Fibroblast of skin of left quadriceps (primary cell): Measurements from ENCODE around the gene CACNA1S.
A peak's percentile ranks its signal among the peaks of the same experiment; 100 is the strongest.

ENCODE experiments used
- DNase-seq, 2 experiments: peaks; one replicate each; pipeline ENCODE4 v3.0.0-alpha.2; 2013; ENCODE audit warnings: low read depth in 2 of 2

CACNA1S gene

GRCh38 chr1:201140235-201140940, 28.2 kb upstream of the CACNA1S start:
- no peak for DNase-seq

GRCh38 chr1:201139756-201140155, 27.5 kb upstream of the CACNA1S start:
- DNase-seq: no peak

GRCh38 chr1:201139306-201139705, 27.1 kb upstream of the CACNA1S start:
- no peak for DNase-seq

- DNase-seq: no peak
Observed at GRCh38 chr1:201138311-201138840, 26.1 kb upstream of the CACNA1S start.

- DNase-seq: peak; percentile 61 to 70
Observed at GRCh38 chr1:201137579-201138310, 25.5 kb upstream of the CACNA1S start.

GRCh38 chr1:201137024-201137392, 24.8 kb upstream of the CACNA1S start:
- DNase-seq: no peak

GRCh38 chr1:201136355-201137023, 24.3 kb upstream of the CACNA1S start:
- DNase-seq: no peak

- DNase-seq: no peak
Observed at GRCh38 chr1:201134405-201134804, 22.2 kb upstream of the CACNA1S start.

- no peak for DNase-seq
Observed at GRCh38 chr1:201131398-201131797, 19.2 kb upstream of the CACNA1S start.

- no peak for DNase-seq
Observed at GRCh38 chr1:201128962-201129361, 16.7 kb upstream of the CACNA1S start.

- DNase-seq: no peak
Observed at GRCh38 chr1:201128476-201128875, 16.2 kb upstream of the CACNA1S start.

GRCh38 chr1:201127755-201128455, 15.7 kb upstream of the CACNA1S start:
- peak; percentile 43 to 47 for DNase-seq

- DNase-seq: no peak
Observed at GRCh38 chr1:201126832-201127754, 14.9 kb upstream of the CACNA1S start, which contains the start of gene ASCL5. Gene ASCL5, minus strand, starts transcription at chr1:201127184. Its CDS starts 11,812 bp downstream, at chr1:201115372.

GRCh38 chr1:201126463-201126831, 14.2 kb upstream of the CACNA1S start:
- no peak for DNase-seq

GRCh38 chr1:201125800-201126199, 13.6 kb upstream of the CACNA1S start:
- no peak for DNase-seq

GRCh38 chr1:201125019-201125418, 12.8 kb upstream of the CACNA1S start:
- DNase-seq: no peak

GRCh38 chr1:201123866-201124265, 11.6 kb upstream of the CACNA1S start:
- DNase-seq: no peak

- no peak for DNase-seq
Observed at GRCh38 chr1:201122321-201122957, 10.2 kb upstream of the CACNA1S start.

GRCh38 chr1:201119206-201120197, 7.3 kb upstream of the CACNA1S start:
- no peak for DNase-seq
